Fibroblast of skin of scalp (primary cell): ENCODE data around the gene NEU2.

Experiments
- DNase-seq: peaks from one replicate; pipeline ENCODE4 v3.0.0-alpha.2; 2013

The NEU2 gene

GRCh38 chr2:233079953-233080835 is 47.7 kb downstream of the NEU2 start:
- DNase-seq: no peak

DNA sequence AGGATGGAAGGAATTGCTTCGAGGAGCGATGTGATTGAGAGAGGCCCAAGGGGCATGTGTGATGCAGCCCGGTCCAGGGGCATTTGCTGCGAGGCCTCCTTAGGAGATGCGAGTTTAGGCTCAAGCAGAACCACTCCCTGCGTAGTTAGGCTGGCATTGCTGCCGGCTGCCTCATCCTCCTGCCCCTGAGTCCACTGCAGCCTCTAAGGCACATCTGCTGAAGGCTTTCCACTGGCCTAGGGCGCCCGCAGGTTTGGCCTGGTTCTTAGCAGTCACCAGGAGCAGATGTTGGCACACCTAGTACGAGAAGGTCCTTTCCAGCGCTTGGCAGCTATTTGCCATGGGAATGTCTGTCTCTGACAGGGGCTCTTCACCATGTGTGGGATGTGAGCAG is 48.4 kb downstream of the NEU2 start:
- no peak for DNase-seq

DNA sequence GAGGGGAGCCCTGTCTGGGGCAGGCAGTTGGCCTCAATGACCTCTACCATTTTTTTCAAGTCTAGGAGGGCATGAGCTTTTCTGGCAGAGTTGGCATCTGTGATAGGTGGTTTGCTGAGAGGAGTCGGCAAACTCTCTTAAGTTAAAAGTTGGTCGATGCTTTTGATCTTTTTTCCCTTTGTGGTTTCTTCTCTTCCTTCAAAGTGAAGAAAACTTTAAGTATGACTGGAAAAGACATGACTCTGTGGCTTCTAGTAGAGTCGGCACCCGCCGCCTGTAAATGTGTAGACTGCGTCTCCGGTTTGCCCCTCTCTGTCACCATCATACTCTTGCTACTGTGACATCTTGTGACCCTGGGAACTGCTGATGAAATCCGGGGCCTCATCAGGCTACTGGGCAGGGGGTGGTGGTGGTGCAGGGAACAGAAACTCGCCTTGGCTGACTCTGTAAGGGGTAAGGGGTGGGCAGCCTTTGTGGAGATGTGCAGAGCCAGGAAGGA is 48.8 kb downstream of the NEU2 start:
- DNase-seq: no peak

GRCh38 chr2:233081731-233082221 is 49.3 kb downstream of the NEU2 start:
- no peak for DNase-seq

DNA sequence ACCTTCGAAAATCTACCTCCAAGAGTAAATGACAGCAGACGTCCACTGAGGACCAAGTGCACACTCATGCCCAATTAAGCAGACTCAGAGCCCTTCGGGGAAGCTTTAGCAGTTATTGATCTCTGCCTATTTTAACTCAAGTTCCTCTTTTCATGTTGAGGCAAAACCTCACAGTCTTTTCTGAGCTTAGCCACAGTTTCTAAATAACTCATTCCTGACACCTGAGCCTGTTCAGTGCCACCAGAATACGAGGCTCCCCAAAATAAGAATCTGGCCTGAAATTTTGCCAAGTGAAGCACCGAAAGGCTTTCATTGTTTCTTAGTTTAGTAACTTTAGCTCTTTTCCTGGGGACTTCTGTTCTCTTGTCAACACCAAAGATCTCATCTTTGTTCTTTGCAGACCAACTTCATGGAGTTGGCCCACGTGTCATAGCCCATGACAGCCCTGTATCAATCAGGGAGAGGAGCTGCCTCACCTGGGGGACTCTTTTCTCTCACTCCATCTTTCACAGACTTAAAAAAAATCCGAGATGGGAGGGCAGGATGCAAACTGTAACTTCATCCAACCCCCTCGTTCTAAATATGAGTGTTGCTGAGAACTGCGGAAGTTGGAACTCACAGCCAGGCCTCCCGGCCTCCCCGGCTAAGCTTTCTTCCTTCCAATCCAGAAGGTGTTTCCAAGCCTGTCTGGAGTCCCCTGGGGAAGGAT is 49.9 kb downstream of the NEU2 start:
- DNase-seq: no peak

DNA sequence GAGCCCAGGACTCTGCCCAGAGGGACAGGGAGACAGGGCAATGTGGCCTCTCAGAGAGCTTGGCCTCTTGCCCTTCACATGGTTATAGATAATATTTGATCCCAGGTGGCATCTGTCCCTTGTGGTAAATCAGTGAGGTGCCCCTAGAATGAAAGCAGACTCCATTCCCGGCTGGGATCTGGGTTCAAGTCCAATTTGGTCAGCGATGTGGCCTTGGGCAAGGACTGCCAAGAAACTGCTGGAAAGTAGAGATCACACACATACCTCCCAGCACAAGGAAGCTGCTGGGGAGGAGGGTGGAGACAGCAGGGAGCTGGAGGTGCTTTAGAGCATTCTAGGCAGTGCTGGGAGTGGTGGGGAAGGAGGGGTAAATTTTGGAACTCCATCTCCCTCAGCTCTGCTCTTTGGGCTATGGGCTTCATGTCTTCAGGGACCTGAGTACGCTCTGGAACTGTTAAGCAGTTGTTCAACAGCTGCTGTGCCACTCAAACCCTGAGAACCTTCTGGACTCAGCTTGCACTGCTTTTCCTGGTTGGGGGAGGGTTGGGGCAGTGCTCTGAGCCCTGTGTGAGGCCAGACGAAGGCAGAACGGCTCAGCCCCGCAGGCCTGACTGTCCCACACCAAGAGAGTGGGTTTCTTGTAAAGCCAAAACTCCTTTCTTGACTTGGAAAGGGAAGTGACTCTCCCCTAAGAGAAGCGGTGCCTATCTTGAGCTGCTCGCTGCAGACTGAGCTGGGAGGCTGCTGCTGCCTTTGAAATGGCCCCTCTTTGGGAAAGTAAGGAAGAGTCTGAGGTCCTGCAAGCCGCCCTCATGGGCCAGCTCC is 50.7 kb downstream of the NEU2 start:
- DNase-seq: no peak

- no peak for DNase-seq
Measured at GRCh38 chr2:233083782-233084181, 51.3 kb downstream of the NEU2 start.

DNA sequence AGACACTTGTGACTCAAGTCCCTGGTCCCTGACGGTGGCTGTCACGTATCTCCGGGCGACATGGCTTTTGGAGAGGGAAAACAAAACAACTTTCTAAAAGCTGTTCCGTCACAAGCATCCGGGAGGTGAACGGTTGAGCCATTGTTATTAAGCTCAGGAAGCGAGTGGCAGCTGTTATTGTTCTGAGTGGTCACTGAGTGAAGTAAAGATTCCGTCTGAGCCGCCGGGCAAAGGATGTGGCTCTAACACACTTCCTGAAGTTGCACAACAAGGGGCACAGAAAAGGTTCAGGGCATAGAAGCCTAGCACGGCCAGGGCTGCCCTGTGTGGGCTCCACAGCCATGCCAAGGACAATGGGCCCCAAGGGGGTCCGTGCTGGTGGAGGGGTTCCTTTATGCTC is 52.0 kb downstream of the NEU2 start:
- DNase-seq: no peak
